ENCODE results near the gene ZNF430.

Gene ZNF430

DNA sequence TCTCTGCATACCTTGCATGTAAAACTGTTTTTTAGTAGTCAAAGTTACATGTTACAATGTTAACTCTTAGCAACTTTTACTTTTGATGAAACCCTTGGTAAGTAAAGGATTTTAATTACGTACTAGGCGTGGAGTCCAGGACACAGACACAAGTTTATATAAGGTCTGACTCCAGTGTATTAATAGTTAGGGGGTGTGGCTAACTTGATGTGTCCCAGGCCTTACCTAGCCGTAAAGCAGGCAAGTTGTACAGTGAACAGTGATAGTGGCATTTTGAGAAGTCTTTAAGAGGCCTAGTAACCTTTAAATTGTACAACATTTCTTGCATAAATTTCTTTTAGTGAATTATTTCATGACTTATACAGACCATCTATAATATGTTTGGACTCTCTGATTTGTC, 67.4 kb downstream of the ZNF430 start:
- Histone ChIP-seq H3K27ac (no peak overlapping the region), H3K4me3 (ENCODE audit: low read depth, low read length) (no peak overlapping the region)
- TF ChIP-seq, protein P1, sequence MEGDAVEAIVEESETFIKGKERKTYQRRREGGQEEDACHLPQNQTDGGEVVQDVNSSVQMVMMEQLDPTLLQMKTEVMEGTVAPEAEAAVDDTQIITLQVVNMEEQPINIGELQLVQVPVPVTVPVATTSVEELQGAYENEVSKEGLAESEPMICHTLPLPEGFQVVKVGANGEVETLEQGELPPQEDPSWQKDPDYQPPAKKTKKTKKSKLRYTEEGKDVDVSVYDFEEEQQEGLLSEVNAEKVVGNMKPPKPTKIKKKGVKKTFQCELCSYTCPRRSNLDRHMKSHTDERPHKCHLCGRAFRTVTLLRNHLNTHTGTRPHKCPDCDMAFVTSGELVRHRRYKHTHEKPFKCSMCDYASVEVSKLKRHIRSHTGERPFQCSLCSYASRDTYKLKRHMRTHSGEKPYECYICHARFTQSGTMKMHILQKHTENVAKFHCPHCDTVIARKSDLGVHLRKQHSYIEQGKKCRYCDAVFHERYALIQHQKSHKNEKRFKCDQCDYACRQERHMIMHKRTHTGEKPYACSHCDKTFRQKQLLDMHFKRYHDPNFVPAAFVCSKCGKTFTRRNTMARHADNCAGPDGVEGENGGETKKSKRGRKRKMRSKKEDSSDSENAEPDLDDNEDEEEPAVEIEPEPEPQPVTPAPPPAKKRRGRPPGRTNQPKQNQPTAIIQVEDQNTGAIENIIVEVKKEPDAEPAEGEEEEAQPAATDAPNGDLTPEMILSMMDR (IDR thresholded peaks at IDR 0.05) = no peak

GRCh38 chr19:21092109-21092508, 71.7 kb downstream of the ZNF430 start:
- TF ChIP-seq, protein P1 (IDR thresholded peaks at IDR 0.05) = no peak
- Histone ChIP-seq H3K27ac (peak overlapping the region; percentile 30), H3K79me2 (peaks cover 3% of the 10 kb centered on the region), H2AFZ (no peak overlapping the region), H3K9ac (no peak overlapping the region), H3K4me1 (peaks cover 11% of the 10 kb centered on the region), H3K4me3 (ENCODE audit: low read depth, low read length) (no peak overlapping the region), H3K4me2 (ENCODE audit: low read length) (no peak overlapping the region), H3K9me3 (ENCODE audit: control insufficient read depth, low read length) (no peaks in the 10 kb centered on the region), H3K27me3 (ENCODE audit: control insufficient read depth, insufficient read depth, low read length) (no peaks in the 10 kb centered on the region), H3K36me3 (ENCODE audit: control insufficient read depth, insufficient read depth, low read length) (no peaks in the 10 kb centered on the region)

More for the DNA sequence above, 67.4 kb downstream of the ZNF430 start:
- H3K79me2 ChIP-seq = no peaks in the 10 kb centered on the region
- no peak overlapping the region for H3K4me2 ChIP-seq (ENCODE audit: low read length)
- H3K9ac ChIP-seq = no peak overlapping the region
- no peaks in the 10 kb centered on the region for H3K36me3 ChIP-seq (ENCODE audit: control insufficient read depth, insufficient read depth, low read length)
- no peaks in the 10 kb centered on the region for H3K27me3 ChIP-seq (ENCODE audit: control insufficient read depth, insufficient read depth, low read length)
- H3K9me3 ChIP-seq (ENCODE audit: control insufficient read depth, low read length) = no peaks in the 10 kb centered on the region
- no peak overlapping the region for H2AFZ ChIP-seq
- H3K4me1 ChIP-seq = peaks cover 11% of the 10 kb centered on the region

- no peaks in the 10 kb centered on the region for H3K36me3 ChIP-seq (ENCODE audit: control insufficient read depth, insufficient read depth, low read length)
- H3K79me2 ChIP-seq = peaks cover 5% of the 10 kb centered on the region
- H3K4me2 ChIP-seq (ENCODE audit: low read length) = no peak overlapping the region
- no peak overlapping the region for H3K9ac ChIP-seq
- H3K4me1 ChIP-seq = peaks cover 11% of the 10 kb centered on the region
- no peaks in the 10 kb centered on the region for H3K9me3 ChIP-seq (ENCODE audit: control insufficient read depth, low read length)
- H3K4me3 ChIP-seq (ENCODE audit: low read depth, low read length) = no peak overlapping the region
- TF ChIP-seq, protein P1 (IDR thresholded peaks at IDR 0.05) = no peak
- no peak overlapping the region for H3K27ac ChIP-seq
- no peak overlapping the region for H2AFZ ChIP-seq
- no peaks in the 10 kb centered on the region for H3K27me3 ChIP-seq (ENCODE audit: control insufficient read depth, insufficient read depth, low read length)
These were observed 74.0 kb downstream of the ZNF430 start for GRCh38 chr19:21094347-21095025.

- Histone ChIP-seq H3K9me3 (ENCODE audit: control insufficient read depth, low read length) (no peaks in the 10 kb centered on the region), H3K9ac (no peak overlapping the region), H3K27ac (no peak overlapping the region), H3K27me3 (ENCODE audit: control insufficient read depth, insufficient read depth, low read length) (no peaks in the 10 kb centered on the region), H3K4me2 (ENCODE audit: low read length) (no peak overlapping the region), H3K4me3 (ENCODE audit: low read depth, low read length) (no peak overlapping the region), H3K36me3 (ENCODE audit: control insufficient read depth, insufficient read depth, low read length) (no peaks in the 10 kb centered on the region), H3K79me2 (peaks cover 5% of the 10 kb centered on the region), H3K4me1 (peaks cover 3% of the 10 kb centered on the region), H2AFZ (no peak overlapping the region)
- TF ChIP-seq, protein P1 (IDR thresholded peaks at IDR 0.05) = no peak
These were observed 77.8 kb downstream of the ZNF430 start for GRCh38 chr19:21098291-21098690.
